A204.1 (cell line): ENCODE results near the gene LDAF1.
"Not testable (repeated sequence)": the region's sequence is repeated elsewhere in the genome, so short reads cannot be mapped to it uniquely, and the experiment has no call there.

Experiments
- FAIRE-seq: peaks from 2 replicates; lab custom pipeline; 2012; peaks lifted over from hg19 to GRCh38; lab: Jason Lieb, UNC

Gene LDAF1

DNA sequence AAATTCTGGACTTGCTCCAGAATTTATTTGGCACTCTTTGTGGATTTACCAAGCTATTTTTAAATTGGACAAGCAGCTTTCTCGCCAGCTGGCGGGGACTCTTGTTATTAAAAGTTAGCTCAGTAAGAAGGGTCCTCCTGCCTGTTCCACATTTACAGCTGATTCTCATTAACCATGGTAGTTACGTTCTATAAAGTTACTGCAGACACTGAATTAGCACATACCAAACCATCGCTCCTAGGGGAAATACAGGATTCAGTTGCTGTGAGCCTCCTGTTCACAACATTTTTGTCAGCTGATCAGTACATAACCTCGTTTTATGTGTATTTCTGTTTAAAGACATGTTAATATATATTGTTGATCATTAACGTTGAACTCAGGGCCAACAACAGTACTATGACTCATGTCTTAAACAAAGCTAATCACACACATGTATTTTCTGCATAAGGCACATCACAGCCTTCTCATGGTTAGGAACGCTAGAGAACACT lies 4.2 kb downstream of the LDAF1 start:
- FAIRE-seq, result no peak

DNA sequence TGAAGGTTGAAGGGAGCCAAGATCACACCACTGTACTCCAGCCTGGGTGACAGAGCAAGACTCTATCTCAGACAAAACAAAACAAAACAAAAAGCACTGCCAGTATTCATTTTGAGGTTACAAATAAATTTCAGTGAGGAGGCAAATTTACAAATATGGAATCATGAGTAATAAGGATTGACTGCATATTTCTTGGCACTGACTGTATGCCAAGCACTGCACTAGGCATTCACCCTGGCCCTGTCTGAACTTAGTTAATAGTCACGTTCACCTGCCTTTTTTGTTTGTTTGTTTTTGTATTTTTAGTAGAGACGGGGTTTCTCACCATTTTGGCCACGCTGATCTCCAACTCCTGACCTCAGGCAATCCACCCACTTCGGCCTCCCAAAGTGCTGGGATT lies 5.1 kb downstream of the LDAF1 start:
- no peak for FAIRE-seq

DNA sequence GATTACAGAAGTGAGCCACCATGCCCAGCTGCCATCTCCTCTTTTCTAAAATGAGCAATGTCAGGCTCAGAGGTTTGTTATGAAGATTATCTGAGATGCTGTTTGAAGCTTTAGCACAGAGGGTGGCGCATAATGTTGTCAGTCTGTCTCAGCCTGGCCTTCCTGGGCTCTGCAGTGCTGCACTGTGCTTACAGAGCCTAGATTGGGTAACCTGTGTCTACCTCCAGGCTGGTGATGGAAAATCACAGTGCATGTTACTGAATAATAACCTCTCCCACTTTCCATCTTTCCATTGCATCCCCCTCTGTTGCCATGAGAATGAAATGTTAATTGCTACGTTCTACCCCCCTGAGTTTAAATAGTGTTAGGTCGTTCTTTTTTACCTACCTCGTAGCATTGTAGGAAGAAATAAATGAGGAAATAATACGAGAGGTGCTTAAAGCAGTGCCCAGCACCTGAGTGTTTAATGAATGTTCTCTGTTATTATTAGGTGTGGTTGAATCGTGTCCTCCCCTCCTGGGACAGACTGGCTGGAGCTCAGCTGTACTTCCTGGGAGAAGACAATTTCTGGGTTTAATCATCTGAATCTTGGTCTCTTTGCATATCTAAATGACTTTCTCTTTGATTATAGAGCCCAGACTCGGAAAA lies 6.2 kb downstream of the LDAF1 start:
- FAIRE-seq, result no peak

DNA sequence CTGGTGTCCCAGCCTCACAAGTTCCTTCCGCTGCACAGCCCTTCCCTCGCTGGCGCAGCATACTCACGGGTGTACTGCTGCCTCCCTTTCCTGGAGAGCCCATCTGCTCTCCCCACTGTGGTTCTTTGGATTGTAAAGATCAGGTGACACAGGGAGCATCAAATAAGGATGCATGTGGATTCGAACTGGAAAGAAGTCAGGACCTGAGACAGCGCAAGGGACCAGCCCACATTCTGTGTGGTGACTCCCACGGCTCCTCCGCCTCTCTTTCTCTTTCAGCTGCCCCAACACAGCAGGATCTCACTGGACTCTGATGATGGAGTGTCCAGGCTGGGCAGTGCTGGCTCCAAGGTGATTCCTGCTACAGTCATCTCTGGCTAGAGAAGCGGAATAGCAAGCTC lies 8.1 kb downstream of the LDAF1 start:
- FAIRE-seq, result no peak

DNA sequence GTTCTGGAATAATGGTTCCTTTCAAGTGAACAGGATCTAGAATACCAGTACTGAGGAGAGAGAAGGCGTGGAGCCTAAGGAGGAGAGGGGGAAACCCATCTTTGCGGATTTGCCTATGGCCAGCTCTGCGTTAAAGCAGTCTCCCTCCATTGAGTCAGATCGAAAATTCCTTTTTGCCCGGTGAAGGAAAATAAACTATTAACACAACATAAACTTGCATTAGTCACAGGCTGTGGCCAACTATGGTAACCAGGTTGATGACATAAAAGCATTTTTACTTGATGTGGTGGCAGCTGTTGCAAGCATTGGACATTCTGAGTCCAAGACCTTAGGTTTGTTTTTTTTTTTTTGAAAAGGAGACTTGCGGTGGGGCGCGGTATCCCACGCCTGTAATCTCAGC lies 8.9 kb downstream of the LDAF1 start:
- FAIRE-seq, result no peak

DNA sequence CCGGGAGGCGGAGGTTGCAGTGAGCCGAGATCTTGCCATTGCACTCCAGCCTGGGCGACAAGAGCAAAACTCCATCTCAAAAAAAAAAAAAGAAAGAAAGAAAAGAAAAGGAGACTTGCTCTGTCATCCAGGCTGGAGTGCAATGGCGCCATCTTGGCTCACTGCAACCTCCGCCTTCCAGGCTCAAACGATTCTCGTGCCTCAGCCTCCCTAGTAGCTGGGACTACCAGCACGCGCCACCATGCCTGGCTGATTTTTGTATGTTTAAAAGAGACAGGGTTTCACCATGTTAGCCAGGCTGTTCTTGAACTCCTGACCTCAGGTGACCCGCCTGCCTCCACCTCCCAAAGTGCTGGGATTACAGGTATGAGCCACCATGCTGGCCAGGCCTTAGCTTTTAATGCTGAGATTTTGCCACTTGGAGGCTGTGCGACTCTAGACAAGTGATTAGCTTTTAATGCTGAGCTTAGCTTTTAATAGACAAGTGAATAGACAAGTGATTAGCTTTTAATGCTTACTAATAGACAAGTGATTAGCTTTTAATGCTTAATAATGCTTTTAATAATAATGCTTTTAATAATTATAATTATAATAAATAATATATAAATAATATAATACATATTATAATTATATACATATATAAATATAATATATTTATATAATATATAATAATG lies 9.6 kb downstream of the LDAF1 start:
- no peak for FAIRE-seq

DNA sequence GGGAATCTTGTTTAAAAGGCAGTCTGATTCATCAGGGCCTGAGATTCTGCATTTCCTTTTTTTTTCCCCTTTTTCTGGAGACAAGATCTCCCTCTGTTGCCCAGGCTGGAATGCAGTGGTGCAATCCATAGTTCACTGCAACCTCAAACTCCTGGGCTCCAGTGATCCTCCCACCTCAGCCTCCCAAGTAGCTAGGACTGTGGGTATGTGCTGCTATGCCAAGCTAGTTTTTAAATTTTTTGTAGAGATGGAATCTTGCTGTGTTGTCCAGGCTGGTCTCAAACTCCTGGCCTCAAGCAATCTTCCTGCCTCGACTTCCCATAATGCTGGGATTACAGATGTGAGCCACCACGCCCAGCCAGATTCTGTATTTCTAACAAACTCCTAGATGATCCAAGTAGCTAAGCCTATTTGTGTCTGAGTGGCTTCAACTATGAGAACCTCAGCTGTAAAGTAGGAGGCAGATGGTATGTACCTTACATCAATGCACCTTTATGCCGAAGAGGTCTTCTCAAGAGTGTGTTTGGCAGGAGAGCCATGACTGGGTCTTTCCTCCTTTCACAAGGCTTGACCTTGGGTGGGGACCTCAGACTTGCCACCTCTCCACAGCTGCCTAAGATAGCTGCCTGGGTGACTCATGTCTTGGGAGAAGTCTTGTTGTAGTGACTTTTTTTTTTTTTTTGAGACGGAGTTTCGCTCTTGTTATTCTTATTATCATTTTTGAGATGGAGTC lies 10.9 kb downstream of the LDAF1 start:
- no peak for FAIRE-seq

DNA sequence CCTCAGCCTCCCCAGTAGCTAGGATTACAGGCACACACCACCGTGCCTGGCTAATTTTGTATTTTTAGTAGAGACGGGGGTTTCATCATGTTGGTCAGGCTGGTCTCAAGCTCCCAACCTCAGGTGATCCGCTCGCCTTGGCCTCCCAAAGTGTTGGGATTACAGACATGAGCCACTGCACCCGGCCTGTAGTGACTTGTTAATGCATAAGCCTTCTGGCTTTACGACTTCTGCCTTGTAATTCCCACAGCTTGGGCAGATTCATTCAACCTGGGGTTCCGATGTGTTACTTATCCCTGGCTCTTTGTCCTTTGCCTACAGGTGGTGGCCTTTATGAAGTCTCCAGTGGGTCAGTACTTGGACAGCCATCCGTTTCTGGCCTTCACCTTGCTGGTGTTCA lies 11.6 kb downstream of the LDAF1 start:
- FAIRE-seq, result not testable (repeated sequence)

DNA sequence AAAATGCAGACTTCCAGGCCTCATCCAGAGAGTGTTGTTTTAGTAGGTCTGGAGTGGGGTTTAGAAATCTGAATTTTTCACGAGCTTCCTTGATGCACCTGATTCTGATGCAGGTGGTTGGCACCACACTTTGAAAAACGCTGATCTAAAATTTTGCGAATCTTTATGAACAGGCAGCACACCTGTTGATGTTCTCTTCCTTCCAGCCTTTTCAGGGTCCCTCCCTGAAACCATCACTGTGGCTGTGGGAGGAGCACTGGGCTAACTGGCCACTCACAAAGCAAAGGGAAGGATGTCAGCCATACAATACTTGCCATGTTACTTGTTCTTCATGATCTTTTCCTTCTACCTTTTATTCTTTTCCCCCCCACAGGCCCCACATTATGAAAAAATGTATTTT lies 14.2 kb downstream of the LDAF1 start:
- no peak for FAIRE-seq

DNA sequence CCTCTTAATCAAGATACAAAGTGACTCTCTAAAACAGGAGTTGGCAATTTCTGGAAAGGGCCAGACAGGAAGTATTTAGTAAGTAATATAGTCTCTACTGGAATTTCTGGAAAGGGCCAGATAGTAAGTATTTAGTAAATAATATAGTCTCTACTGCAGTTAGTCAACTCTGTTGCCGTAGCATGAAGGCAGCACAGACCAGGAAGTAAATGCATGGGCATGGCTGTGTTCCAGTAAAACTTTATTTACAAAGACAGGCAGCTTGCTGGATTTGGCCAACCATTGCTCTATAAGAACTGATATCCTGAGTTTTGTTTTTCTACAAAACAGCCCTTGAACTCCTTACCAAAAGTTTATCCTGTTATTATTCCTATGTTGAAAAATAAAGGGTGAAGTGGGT lies 16.9 kb downstream of the LDAF1 start:
- FAIRE-seq, result no peak

DNA sequence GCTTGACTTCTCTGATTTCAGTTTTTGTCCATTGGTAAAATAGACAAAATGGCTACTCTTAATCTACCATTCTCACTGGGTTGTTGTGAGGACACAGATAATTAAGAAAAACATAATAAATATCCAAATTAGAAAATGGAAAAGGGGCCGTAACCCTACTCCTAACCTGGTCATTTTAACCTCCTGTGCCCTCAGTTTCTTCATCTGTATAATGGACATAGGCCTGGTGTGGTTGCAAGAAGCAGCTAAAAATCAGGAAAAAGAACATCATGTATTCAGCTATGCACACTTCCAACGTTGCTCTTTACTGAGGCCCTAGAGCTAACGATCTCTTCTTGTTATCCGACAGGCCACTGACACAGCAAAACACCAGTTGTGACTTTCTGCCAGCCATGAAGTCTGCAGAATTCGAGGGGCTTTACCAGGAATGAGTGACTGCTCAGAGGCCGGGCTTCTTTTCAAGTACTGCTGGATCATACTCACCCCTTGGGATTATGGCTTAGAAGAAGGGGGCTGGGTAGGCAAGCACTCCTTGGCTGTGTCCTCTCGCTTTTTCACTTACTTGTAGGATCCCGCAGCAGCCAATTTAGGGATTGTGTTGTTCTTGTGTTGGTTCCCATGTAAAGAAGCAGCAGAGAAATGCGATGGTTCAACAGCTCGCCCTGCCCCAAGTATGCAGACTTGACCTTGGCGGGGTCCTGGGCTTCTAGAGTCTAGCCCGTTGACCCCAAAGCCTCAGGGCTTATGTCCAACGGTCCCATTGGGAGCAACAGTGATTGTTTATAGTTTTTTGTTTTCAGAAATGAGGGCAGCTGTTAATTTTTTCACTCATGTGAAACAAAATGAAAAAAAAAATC lies 20.9 kb downstream of the LDAF1 start:
- no peak for FAIRE-seq

DNA sequence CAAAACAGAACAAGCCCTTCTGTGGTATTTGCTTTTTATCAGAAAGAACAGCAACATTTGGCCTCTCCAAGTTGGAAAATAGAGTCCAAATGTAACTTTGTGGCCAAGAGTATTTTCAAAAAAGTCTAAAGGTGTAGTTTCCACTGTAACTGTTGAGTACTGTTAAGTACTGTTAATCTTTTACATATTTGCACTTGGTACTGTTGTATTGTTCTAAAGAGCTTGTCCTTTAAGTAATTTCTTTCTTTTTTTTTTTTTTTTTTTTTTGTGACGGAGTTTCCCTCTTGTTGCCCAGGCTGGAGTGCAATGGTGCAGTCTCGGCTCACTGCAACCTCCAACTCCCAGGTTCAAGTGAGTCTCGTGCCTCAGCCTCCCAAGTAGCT lies 21.5 kb downstream of the LDAF1 start:
- no peak for FAIRE-seq

DNA sequence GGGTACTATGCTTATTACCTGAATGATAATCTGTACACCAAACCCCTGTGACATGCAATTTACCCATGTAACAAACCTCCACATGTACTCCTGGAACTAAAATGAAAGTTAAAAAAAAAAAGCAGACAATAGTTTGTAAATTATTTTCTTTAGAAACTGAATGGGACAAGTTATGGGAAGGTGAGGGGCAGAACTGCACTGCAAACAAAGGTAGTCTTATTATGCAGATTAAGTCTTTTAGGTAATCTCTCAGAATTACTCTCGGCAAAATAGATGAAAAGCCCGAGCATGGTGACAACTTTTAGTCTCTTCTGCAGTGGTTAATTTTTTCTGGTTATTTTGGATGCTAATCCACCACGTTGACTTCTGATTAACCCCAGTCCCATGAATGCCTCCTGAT lies 25.5 kb downstream of the LDAF1 start:
- FAIRE-seq, result no peak

DNA sequence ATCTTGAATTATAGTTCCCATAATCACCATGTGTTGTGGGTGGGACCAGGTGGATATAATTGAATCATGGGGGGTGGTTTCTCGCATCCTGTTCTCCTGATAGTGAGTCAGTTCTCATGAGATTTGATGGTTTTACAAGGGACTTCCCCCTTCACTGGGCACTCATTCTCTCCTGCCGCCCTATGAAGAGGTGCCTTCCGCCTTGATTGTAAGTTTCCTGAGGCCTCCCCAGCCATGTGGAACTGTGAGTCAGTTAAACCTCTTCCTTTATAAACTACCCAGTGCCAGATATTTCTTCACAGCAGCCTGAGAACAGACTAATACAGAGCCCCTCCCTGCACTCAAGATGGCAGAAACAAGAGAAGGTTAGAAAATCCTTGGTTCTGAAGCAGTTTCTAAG lies 26.4 kb downstream of the LDAF1 start:
- FAIRE-seq, result no peak

DNA sequence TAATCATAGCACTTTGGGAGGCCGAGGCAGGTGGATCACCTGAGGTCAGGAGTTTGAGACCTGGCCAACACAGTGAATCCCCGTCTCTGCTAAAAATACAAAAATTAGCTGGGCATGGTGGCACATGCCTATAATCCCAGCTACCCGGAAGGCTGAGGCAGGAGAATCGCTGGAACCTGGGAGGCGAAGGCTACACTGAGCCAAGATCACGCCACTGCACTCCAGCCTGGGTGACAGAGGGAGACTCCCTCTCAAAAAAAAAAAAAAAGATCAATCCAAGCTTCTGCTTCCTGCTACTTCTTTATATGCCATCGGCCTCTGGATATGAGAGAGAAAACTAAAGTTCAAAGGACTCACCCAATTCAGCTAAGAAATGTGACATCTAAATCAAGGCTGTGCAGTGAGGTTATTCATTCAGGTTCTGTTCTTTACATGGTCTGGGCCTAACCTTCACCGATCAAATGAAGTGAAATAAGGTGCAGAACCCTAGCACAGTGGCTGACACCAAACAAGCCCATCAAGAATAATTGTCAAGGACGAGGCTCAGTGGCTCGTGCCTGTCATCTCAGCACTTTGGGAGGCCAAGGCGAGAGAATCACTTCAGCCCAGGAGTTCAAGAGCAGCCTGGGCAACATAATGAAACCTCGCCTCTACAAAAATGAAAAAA lies 27.3 kb downstream of the LDAF1 start:
- FAIRE-seq, result no peak

DNA sequence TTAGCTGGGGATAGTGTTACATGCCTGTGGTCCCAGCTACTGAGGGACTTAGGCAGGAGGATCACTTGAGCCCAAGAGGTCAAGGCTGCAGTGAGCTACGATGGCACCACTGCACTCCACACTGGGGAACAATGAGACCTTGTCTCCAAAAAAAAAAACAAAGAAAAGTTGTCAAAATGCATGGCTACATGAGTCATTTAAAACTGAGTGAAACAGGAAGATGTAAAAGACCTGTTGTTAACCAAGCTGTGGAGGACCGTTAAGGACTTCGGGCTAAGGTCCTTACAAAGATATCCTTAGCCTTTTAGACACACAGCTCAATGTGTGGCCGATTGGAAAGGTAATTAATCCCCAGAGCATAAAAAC lies 27.8 kb downstream of the LDAF1 start:
- FAIRE-seq, result no peak

DNA sequence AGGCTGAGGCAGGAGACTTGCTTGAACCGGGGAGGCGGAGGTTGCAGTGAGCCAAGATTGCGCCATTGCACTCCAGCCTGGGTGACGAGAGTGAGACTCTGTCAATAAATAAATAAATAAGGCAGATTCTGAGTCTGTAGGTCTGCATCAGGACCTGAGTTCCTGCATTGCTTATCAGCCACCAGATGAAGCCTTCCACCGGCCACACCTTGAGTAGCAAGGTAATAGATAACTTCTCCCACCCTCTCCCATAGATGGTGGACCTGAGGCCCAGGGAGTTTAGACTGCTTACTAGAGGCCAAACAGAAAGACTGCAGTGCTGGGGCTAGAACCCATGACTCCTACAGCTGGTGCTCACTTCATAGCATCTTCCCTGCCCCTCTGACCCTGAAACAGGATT lies 30.8 kb downstream of the LDAF1 start:
- FAIRE-seq, result no peak

DNA sequence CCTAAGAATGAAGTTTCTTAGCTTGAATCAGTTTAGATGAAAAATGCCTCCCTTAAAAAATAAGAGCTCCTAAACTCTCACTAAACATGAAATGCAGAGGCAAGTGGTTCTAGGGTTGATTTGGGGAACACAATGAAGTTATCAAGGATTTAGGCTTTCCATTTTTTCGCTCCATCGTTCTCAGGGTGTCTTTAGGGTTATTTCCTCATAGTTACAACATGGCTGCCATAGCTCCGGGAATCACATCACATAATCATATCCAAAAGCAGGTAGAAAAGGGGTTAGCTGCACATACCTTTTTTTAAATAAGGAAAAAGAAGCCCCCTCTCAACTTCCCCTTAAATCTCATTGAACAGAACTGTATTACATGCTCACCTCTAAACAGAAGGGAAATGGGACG lies 31.5 kb downstream of the LDAF1 start:
- no peak for FAIRE-seq

DNA sequence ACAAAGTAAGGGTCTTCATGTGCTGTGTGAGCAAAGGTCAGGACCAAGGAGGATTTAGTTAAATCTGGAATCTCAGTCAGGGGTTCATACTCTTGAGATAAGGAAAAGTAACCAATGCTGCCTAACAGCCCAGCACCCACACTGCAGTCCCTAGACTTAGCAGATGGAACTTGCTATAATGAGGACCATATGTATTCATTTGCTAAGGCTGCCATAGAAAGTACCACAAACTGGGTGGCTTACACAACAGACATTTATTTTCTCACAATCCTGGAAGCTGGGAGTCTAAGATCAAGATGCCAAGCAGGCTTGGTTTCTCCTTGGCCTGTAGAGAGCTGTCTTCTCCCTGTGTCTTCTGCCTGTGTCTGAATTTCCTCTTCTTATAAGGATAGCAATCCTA lies 32.1 kb downstream of the LDAF1 start:
- no peak for FAIRE-seq

DNA sequence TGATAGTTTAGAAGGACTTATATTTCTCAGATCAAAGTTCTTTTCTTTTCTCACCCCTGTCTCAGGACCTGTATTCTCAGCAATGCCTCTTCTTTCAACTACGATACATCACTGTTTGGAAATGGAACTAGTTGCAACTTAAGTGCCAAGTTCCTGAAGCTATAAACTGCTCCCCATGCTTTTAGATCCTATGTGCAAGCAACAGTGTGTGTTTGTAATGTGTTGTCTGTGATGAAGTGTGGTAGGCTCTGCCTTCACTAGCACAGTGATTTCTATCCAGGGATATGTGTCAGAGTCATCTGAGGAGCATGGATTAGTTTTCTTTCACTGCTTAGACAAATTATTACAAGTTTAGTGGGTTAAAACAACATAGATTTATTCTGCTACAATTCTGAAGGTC lies 34.5 kb downstream of the LDAF1 start:
- FAIRE-seq, result no peak

DNA sequence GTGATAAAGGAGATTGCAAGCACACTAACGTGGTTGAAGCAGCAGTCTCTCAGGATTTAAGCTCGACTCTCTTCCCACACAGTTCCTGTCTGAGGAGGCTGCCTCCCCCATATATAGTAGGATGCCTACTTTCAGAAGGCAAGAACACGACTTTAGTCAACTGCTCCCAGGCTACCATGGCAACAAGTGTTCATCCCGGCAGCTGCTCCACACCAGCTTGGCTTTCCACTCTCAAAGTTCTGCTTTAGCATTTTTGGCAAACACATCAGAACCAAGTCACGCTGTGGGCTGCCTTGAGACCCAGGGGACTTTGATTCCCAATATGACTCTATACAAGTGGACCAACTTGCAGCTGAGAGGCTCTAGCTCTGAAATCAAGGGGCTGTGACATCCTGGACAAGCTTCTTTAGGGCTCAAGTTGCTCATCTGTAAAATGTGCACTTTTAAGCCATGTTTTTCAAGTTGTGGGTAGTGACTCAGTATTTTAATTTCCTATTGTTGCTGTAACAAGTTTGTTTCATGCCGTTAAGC lies 36.4 kb downstream of the LDAF1 start:
- FAIRE-seq, result no peak

DNA sequence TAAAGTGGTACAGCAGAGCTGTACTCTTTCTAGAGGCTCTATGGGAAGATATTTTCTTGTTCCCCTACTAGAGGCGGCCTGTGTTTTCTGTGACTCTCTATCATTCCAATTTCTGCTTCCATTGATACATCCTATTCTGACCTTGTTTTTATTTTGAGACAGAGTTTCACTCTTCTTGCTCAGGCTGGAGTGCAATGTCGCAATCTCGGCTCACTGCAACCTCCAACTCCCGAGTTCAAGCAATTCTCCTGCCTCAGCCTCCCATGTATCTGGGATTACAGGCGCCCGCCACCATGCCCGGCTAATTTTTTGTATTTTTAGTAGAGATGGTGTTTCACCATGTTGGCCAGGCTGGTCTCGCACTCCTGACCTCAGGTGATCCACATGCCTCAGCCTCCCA lies 36.9 kb downstream of the LDAF1 start:
- not testable (repeated sequence) for FAIRE-seq
